GM18873 (cell line): ENCODE results near the gene COL17A1.

Source experiments
- ATAC-seq: cut with Tn5 transposase; IDR thresholded peaks from one replicate; pipeline ENCODE4 v1.9.1; 2021; ENCODE audit warnings: mild to moderate bottlenecking, moderate library complexity, moderate number of reproducible peaks; ENCODE audit not compliant: unreplicated experiment, low FRiP score

The COL17A1 gene

DNA sequence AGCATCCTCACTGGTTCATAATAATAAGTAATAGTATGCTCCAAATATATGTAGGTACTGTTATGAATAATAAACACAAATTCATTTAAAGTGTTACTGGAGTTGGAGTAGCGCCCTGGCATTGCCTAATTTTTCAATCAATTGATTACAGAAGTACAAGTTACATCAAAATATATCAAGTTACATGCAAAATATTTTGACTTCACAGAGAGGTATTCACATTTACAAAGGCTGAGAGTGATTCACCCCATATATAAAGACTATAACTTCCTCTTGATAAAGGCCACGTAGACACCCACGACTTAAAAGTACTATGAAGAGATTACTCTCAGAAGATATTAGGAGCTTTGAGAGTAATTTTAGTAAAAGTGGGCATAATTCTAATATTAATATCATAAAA is 13.6 kb upstream of the COL17A1 start:
- no peak for ATAC-seq

DNA sequence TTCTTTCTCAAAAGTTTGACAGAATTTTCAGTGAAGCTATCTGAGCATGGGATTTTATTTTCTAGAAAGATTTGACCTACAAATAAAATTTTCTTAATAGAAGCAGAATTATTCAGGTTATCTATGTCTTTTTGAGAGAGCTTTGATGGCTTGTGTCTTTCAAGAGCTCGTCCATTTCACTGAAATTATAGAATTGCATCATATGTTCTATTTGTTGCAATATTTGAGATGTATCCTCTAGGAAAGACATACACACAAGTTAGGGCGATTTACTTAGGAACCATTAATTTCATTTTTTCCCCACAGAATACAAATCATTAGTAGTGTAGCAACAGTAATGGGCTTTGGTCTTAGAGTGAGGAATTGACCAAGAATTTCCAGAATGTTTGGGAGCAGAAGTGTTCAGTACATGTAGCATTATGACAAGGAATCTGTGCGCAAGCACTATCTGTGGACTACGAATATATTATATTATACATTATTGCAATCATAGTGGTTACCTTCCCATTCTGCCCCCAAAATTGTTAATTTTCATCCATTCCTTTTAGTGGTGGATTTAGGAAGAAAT is 12.8 kb upstream of the COL17A1 start:
- no peak for ATAC-seq

DNA sequence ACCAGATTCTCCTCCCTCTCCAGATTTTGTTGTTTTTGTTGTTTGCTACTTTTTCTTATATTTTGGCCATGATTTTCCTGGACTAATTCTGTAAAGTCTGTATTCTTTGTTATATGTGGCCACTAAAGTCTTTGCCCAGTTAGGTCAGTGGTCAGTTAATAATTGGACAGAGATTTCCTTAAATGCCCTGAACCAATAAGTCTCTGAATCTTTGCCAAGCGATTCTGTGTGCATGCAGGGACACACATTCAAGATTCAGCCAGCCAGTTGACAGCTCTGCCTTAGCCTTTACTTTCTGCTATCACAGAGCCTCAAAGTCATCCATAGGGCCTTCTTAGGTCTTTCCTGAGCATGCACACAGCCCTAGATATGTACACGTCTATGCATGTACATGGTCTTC is 11.0 kb upstream of the COL17A1 start:
- no peak for ATAC-seq

DNA sequence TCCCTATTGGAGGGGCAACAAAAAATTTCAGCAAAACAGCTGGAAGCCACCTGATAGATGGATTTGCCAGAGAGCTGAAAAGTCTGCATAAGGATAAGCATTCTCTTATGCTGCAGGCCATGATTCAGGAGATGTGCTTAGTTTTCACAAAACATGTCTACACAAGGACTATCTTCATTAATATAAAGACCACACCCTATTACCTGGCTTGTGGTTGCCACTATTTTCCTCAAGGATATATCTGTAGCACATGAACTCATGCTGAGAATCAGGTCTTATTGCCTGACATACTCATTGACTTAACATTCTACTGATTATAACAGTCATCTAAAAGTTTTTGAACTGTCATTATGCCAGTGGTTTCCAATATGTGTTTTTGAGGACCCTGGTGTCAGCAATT is 7.1 kb upstream of the COL17A1 start:
- no peak for ATAC-seq

DNA sequence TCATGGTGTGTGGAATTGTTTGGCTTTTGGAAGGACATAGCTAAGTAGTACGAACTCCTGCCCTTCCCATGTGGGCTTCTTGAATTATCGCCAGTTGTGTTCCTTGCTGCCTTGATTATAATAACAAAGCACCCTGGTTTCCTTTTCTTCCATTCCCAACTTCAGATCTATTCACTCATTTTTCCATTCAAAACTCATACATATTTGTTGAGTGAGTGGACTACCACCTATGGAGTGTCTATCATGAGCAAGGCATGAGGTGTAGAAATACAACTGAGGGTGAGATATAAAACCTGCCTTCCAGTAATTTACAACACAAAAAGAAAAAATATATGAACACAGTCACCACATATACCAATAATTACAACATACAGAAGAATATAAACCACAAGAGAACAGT is 4.9 kb upstream of the COL17A1 start:
- no peak for ATAC-seq

DNA sequence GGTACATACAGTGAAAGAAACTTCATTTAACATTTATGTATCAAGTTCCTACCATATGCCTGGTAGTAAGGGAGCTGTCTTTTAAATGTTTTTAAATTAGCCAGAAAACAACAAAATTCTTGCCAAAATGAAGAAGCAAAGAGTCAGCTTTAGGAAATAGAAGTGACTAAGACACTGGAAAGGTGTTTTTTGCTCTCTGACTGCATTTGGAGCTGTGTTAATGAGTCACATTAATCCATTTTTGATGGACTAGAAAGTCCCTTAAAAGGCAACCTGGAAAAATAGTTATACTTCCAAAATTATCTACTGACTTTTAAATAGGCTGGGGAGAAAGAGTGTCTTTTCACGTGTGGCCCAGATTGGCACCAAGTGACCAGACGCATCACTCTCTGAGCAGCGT is 3.9 kb upstream of the COL17A1 start:
- ATAC-seq: no peak

DNA sequence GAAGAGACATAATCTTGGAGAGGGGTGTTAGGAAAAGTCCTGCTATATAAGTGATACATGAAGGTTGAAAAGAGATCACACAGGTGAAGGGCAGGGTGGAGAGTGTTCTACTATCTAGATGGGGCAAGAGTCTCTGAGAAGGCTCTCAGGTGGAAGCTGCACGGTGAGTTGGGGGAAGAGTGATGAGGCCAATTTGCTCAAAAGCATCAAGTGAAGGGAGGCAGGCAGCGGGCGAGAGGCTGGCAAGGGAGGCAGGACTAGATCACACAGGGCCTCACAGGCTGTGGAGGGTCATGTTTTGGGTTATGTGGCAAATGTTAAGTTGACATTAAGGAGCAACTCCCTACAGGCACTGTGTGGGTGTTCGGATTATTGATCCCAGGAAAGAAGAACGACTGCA is 2.6 kb upstream of the COL17A1 start:
- ATAC-seq: no peak

DNA sequence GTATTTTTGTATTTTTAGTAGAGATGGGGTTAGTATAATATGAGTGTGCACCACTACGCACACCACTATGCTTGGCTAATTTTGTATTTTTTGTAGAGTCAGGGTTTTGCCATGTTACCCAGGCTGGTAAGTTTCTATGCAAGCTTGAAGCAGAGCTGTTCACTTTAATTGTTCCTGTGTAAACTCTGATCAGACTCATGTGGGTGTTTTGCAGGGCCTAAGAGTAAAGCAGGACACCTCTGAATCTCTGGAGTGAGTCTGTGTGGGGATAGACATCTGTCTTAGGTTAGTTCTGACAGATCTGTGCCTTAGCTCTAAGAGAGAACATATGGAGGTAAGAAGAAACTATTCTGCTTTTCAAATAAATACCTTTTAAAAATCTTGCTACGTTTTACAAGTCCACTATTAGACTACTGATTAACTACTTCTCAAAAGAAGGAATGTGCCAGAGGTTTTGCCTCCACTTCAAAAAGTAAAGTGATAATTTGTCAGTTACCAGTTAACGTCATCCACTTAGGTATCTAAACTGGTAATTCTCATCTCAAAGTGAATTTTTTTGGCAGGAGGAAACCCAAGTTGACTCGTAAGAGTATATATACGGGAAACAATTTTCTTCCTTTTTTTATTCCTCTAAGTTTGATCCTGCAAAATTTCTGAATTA is 1.1 kb downstream of the COL17A1 start:
- no peak for ATAC-seq

DNA sequence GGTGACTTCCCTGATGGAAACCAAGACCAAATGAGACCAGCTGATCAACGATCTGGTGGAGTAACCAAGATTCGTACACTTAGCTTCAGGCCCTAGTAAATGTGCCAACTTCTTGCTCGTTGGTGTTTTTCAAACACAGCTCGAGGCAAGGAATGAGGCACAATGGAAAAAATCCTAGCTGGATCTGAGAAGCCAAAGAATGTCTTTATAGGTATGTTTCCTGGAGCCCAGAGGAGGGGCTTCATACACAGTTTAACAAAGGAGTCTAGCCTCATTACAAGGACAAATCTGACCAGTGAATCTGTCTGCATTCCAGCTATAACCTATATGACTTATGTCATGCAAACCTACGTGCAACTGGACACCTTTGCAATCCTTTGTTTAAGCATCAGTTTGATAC is 3.7 kb downstream of the COL17A1 start:
- ATAC-seq: no peak

DNA sequence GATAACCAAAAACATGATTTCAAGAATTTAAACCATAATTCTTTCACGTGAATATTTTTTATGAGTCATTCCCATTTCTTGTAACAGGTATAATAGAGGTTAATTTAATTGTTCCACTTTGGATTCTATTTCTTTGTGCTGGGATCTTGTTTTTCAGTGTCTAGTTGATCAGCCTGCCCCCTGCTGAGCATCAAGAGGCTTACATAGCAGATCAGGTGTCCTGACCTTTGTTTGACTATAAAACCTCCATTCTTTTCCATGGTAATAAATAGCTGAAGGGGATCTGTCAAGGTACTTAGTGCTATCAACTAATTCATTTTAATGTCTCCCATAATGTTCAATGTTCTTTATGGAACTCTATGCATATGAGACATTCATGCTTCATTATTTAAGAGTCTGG is 4.9 kb downstream of the COL17A1 start:
- no peak for ATAC-seq

DNA sequence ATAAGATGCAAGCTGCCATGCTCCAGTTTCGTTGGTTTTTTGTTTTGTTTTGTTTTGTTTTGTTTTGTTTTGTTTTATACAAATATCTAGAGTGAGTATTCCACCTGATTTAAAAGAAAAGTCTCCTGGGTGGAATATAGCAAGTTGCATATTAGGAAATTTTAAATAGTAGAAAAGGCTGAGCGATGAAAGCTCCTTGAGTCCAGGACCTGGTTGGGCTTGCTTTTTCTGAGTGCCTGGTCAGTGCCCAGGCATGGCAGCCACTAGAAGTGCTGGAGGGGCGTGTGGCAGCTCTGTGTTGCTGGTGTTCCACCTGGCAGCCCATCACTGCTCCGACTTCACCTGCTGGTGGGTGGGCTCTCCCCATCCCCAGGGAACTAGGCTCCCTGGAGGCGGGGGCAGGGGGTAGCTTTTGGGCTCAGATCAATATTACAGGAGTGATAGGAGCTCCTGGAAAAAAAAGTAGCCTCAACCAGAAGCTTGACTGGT is 8.0 kb downstream of the COL17A1 start:
- no peak for ATAC-seq

DNA sequence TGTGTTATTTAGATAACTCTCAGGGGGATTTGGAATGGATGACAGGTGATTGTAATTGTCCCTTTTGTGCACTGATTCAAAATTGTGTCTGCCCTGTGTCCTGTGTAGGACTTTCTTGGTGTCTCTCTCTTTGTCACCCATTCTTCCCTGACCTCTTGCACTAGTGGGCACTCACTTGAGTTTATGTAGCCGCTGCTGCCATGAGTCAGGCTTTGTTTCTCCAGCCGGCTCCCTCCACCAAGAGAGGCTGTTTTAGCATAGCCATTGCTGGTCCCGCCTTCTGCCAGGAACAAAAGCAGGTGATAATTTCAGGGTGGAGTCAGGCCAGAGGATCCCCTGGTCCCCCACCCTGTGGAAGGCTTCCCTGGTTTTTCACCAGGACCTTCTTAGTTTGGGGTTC is 8.4 kb downstream of the COL17A1 start:
- no peak for ATAC-seq

DNA sequence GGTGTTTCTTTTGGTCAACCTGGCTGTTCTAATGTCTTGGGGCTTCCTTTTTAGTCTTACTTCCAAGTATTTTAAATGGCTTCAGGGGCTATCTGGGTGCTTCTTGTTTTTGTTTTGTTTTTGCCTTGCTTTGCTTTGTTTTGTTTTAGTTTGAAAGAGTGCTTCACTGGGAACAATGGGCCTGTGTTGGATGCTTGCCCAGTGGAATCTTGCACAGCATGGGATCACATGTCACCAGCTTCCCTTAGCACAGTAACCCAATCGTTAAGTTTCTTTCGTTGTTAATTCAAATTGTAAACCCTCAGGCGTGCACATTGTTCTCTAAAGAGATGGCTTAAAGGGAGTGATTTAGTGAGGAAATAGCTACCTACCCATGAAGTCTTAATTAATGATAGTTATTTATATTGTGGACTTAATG is 8.9 kb downstream of the COL17A1 start:
- ATAC-seq: no peak

DNA sequence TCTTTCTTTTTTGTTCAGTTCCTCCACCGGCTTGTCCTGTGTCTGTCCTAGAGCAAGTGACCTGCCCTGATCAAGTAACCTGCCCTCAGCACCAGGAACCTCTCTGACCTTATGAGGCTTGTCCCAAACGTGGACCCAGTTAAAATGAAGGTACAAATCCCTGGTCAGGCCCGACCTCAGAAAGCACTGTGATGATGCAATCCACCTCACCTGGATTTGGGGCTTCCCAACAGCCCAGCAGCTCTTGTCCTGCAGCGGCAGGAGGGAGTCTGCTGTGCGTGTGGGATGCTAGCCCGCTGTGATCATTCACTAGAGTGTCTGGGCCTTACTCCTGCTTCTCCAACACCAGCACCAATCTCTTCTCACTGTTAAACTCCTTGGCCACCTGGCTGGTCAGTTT is 11.2 kb downstream of the COL17A1 start:
- ATAC-seq: no peak

DNA sequence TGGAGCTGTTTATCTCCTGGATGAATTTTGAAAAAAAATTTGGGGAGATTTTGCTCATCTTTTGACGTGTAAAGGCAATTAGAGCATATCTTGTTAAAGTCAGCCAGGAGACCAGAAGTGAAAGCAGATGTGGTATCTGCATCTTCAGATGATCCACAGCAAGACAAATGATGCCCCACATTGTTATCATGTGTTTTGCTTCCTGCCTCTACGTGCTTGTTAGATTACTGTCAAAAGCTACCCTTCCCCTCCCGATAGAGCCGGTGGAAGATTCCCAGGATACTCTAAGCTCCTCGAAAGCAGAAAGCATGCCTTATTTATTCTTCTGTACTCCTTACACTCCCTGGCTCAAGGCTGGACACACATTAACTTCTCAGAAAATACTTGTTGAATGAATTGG is 12.9 kb downstream of the COL17A1 start:
- no peak for ATAC-seq

DNA sequence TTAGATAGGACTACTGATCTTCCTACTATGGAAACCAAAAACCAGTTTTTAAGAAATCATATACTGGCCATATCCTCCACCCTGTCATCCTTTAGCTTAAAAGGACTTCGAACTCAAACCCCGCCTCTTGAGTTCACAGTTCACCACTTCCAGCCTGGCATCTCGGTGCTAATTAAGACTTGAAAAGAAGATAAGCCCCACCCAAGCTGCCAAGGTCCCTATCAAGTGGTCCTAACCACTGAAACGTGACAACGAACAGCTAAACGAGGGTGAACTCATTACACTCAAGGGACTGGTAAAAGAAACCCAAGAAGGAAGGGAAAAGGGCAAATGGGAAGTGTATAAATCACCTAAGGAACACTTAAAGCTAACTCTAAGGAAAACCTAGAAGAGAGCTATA is 16.1 kb downstream of the COL17A1 start:
- no peak for ATAC-seq

DNA sequence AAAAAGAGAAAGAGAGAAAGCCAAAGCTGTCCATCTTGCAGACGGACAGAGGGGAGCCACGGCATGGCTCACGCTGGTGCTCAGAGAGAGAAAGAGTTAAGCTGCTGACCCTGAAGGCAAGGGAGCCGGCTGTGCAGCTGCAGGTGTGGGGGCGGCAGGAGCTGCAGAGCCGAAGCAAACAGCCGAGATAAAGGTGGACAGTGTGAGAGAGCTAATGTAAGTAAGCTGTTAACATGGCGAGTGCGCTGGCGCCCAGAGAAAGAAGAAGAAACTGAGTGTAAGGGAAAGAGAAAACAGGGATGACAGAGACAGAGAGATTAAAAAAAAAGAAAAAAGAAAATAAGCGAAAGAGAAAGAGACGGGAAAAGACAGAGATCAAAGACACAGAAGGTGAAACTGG is 18.2 kb downstream of the COL17A1 start:
- no peak for ATAC-seq

DNA sequence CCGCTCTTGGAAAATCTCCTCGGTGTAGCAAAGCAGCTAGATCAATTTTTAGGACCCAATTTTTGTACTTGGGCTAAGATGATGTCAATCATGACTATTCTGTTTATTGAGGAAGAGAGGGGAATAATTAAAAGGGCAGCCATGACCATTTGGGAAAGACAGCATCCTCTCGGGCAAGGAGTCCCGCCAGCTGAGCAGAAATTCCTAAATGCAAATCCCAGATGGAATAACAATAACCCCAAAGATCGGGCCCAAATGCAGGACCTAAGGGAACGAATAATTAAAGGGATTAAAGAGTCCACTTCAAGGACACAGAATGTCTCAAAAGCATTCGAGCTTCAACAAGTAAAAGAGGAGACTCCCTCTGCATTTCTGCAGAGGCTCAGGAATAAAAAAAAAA is 18.7 kb downstream of the COL17A1 start:
- ATAC-seq: no peak

DNA sequence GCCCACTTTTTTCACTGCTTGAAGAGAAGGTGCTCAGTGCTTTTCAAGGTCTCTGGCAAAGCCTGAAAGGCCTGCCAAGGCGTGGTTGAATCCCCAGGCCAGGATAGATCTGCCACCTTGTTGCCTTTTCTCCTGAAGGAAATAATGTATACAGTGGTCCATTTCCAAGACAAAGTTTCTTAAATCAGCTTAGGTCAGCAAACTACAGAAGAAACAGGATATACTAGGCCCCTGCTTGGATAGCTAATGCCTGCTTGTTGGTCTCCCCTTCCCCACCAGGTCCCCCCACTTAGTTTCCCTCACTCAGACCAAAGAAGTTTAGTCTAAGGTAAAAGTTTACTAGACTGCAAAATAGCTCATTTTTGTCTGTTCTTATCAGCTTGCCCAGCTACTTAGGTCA is 19.9 kb downstream of the COL17A1 start:
- ATAC-seq: no peak

DNA sequence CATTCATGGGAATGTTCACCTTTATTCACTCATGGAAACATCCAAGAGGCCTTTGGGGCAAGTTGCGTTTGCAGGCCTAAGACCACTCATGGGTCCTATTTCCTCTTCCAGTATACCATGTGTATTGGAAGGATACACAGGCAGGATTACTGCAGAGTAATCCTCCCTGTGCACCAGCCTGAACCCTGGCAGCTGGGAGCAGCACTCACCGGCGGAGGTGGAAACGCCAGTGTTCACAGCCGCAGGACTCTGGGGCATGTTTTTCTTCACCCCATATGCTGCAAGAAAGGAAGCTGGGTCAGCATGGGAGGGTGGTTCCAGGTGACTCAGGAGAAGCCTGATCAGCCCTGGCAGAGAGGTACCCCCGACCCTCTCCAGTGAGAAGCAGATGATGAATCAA is 24.5 kb downstream of the COL17A1 start:
- ATAC-seq: no peak

DNA sequence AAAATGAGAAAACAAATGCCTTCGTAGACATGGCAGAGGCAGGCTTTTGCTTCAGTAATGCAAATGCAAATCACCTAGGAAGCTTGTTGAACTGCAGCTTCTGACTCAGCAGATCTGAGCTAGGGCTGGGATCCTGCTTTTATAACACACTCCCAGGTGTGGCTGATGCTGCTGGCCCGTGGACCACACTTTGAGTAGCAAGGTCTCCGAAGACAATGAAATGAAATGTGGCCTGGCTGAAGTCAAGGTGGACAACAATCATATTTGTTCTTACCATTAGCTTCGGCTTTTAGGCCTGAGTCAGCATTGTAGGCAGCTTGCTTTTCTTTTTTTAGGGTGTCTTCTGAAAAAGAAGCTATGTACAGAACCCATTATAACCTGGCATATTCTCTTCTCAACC is 26.3 kb downstream of the COL17A1 start:
- ATAC-seq: no peak

DNA sequence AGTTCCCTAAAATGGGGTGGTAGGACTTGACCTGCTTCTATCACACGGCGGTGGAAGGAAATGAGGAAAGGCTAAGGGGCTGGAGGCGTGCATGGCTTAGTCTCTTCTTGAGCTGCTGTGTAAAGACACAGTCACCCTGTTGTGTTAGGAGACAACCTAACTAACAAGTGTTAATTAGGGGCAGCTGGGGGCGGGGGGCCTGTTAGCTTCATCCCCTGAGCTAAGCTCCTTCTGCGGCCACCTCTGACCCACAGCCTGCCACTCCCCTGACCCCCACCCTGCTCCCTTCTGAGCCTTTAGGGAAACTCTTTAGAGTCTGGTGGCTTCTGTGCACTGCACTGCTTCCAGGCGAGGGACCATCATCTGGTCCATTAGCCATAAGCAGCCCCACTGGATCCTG is 28.0 kb downstream of the COL17A1 start:
- no peak for ATAC-seq
